ENCODE results near the gene CACNA2D3.

GRCh38 chr3:54709785-54710184 is 587.4 kb downstream of the CACNA2D3 start:
- TF ChIP-seq CTCF (IDR thresholded peaks at IDR 0.05; ENCODE audit: insufficient read depth, low read depth, low read length) (no peak), EZH2 (IDR thresholded peaks at IDR 0.05; ENCODE audit: insufficient read depth, low read length) (no peak)
